Measurements from ENCODE around the gene HMOX2. TPM values are rescaled to one million over a fixed set of nuclear protein-coding genes. Genes with fewer than 3 reads are reported as not detected.
A peak's percentile ranks its signal among the peaks of the same experiment; 100 is the strongest.

HMOX2 gene
- total and polyA plus RNA-seq, 5 donors from 2014 or later = 41.2 to 145 (median 125) TPM

- peak overlapping the region; percentile 59 for H3K4me3 ChIP-seq (ENCODE audit: low read depth, low read length)
- Mint-ChIP-seq H3K27me3 (no peaks in the 10 kb centered on the region), H3K9me3 (no peaks in the 10 kb centered on the region), H3K27ac (peak overlapping the region; percentile 83 to 96 (median 95)), H3K4me3 (peak overlapping the region; percentile 42 to 85 (median 82)), H3K36me3 (peaks cover 17% of the 10 kb centered on the region), H3K4me1 (peaks cover 13 to 63% (median 38%) of the 10 kb centered on the region in 4 donors)
- ATAC-seq (ENCODE audit: low read depth in 2 of 2) = peak; percentile 73 to 79
- peaks cover 21% of the 10 kb centered on the region for H3K4me1 ChIP-seq (ENCODE audit: control insufficient read depth, insufficient read depth, low read length, poor library complexity, severe bottlenecking)
- peaks cover 3% of the 10 kb centered on the region for H3K36me3 ChIP-seq (ENCODE audit: control insufficient read depth, insufficient read depth, low read length)
- no peaks in the 10 kb centered on the region for H3K9me3 ChIP-seq (ENCODE audit: control insufficient read depth in 2 of 2, low read length in 2 of 2)
- H3K27me3 ChIP-seq (ENCODE audit: control insufficient read depth, insufficient read depth, low read length) = no peaks in the 10 kb centered on the region
- DNase-seq = peak in 2 of 3 donors; percentile 47 to 71
- H3K27ac ChIP-seq (ENCODE audit: insufficient read depth, low read length, poor library complexity, severe bottlenecking) = peak overlapping the region; percentile 38
Observed at GRCh38 chr16:4529085-4530060, 53.2 kb downstream of the HMOX2 start.

- no peak overlapping the region for H3K4me3 ChIP-seq (ENCODE audit: low read depth, low read length)
- no peak overlapping the region for H3K27ac ChIP-seq (ENCODE audit: insufficient read depth, low read length, poor library complexity, severe bottlenecking)
- DNase-seq = no peak
- ATAC-seq (ENCODE audit: low read depth in 2 of 2) = no peak
- no peaks in the 10 kb centered on the region for H3K27me3 ChIP-seq (ENCODE audit: control insufficient read depth, insufficient read depth, low read length)
- peak overlapping the region; percentile 5 to 90 (median 69) for H3K27ac Mint-ChIP-seq
- H3K27me3 Mint-ChIP-seq = no peaks in the 10 kb centered on the region
- peaks cover 21% of the 10 kb centered on the region for H3K36me3 Mint-ChIP-seq
- peaks cover 32% of the 10 kb centered on the region for H3K4me1 ChIP-seq (ENCODE audit: control insufficient read depth, insufficient read depth, low read length, poor library complexity, severe bottlenecking)
- H3K36me3 ChIP-seq (ENCODE audit: control insufficient read depth, insufficient read depth, low read length) = peaks cover 3% of the 10 kb centered on the region
- H3K4me1 Mint-ChIP-seq = peaks cover 20 to 77% (median 50%) of the 10 kb centered on the region in 4 donors
- H3K9me3 Mint-ChIP-seq = no peaks in the 10 kb centered on the region
- H3K4me3 Mint-ChIP-seq = peak overlapping the region in 2 of 4 donors; percentile 24 to 67
- H3K9me3 ChIP-seq (ENCODE audit: control insufficient read depth in 2 of 2, low read length in 2 of 2) = no peaks in the 10 kb centered on the region
Observed at GRCh38 chr16:4531811-4532210, 55.6 kb downstream of the HMOX2 start.

GRCh38 chr16:4532238-4532637, 56.0 kb downstream of the HMOX2 start:
- peaks cover 35% of the 10 kb centered on the region for H3K4me1 ChIP-seq (ENCODE audit: control insufficient read depth, insufficient read depth, low read length, poor library complexity, severe bottlenecking)
- peaks cover 3% of the 10 kb centered on the region for H3K36me3 ChIP-seq (ENCODE audit: control insufficient read depth, insufficient read depth, low read length)
- H3K27ac ChIP-seq (ENCODE audit: insufficient read depth, low read length, poor library complexity, severe bottlenecking) = no peak overlapping the region
- no peaks in the 10 kb centered on the region for H3K27me3 ChIP-seq (ENCODE audit: control insufficient read depth, insufficient read depth, low read length)
- no peaks in the 10 kb centered on the region for H3K9me3 Mint-ChIP-seq
- H3K9me3 ChIP-seq (ENCODE audit: control insufficient read depth in 2 of 2, low read length in 2 of 2) = no peaks in the 10 kb centered on the region
- DNase-seq = no peak
- peaks cover 21% of the 10 kb centered on the region for H3K36me3 Mint-ChIP-seq
- no peak overlapping the region for H3K4me3 ChIP-seq (ENCODE audit: low read depth, low read length)
- H3K4me3 Mint-ChIP-seq = peak overlapping the region in 2 of 4 donors; percentile 24 to 67
- H3K4me1 Mint-ChIP-seq = peaks cover 24 to 79% (median 53%) of the 10 kb centered on the region in 4 donors
- no peak for ATAC-seq (ENCODE audit: low read depth in 2 of 2)
- no peaks in the 10 kb centered on the region for H3K27me3 Mint-ChIP-seq
- peak overlapping the region; percentile 32 to 90 (median 39) for H3K27ac Mint-ChIP-seq

GRCh38 chr16:4533490-4533889, 57.3 kb downstream of the HMOX2 start:
- H3K27ac Mint-ChIP-seq = peak overlapping the region in 2 of 3 donors; percentile 87 to 90
- H3K4me3 Mint-ChIP-seq = no peak overlapping the region
- H3K9me3 Mint-ChIP-seq = no peaks in the 10 kb centered on the region
- Histone ChIP-seq H3K27me3 (ENCODE audit: control insufficient read depth, insufficient read depth, low read length) (no peaks in the 10 kb centered on the region), H3K4me3 (ENCODE audit: low read depth, low read length) (no peak overlapping the region), H3K9me3 (ENCODE audit: control insufficient read depth in 2 of 2, low read length in 2 of 2) (no peaks in the 10 kb centered on the region), H3K27ac (ENCODE audit: insufficient read depth, low read length, poor library complexity, severe bottlenecking) (no peak overlapping the region), H3K4me1 (ENCODE audit: control insufficient read depth, insufficient read depth, low read length, poor library complexity, severe bottlenecking) (peaks cover 42% of the 10 kb centered on the region), H3K36me3 (ENCODE audit: control insufficient read depth, insufficient read depth, low read length) (peaks cover 3% of the 10 kb centered on the region)
- DNase-seq (no peak), ATAC-seq (ENCODE audit: low read depth in 2 of 2) (no peak)
- H3K4me1 Mint-ChIP-seq = peaks cover 21 to 71% (median 47%) of the 10 kb centered on the region in 4 donors
- H3K27me3 Mint-ChIP-seq = no peaks in the 10 kb centered on the region
- H3K36me3 Mint-ChIP-seq = peaks cover 18% of the 10 kb centered on the region

- H3K36me3 Mint-ChIP-seq = peaks cover 17% of the 10 kb centered on the region
- no peaks in the 10 kb centered on the region for H3K27me3 Mint-ChIP-seq
- peak in 1 of 2 donors; percentile 21 for ATAC-seq (ENCODE audit: low read depth in 2 of 2)
- H3K4me3 Mint-ChIP-seq = peak overlapping the region in 2 of 4 donors; percentile 78 to 80
- H3K9me3 Mint-ChIP-seq = no peaks in the 10 kb centered on the region
- Histone ChIP-seq H3K27ac (ENCODE audit: insufficient read depth, low read length, poor library complexity, severe bottlenecking) (peak overlapping the region; percentile 45), H3K9me3 (ENCODE audit: control insufficient read depth in 2 of 2, low read length in 2 of 2) (peaks cover 0 to 5% of the 10 kb centered on the region in 2 experiments), H3K36me3 (ENCODE audit: control insufficient read depth, insufficient read depth, low read length) (peaks cover 3% of the 10 kb centered on the region), H3K27me3 (ENCODE audit: control insufficient read depth, insufficient read depth, low read length) (no peaks in the 10 kb centered on the region), H3K4me3 (ENCODE audit: low read depth, low read length) (no peak overlapping the region), H3K4me1 (ENCODE audit: control insufficient read depth, insufficient read depth, low read length, poor library complexity, severe bottlenecking) (peaks cover 41% of the 10 kb centered on the region)
- peaks cover 19 to 70% (median 43%) of the 10 kb centered on the region in 4 donors for H3K4me1 Mint-ChIP-seq
- DNase-seq = peak in 2 of 3 donors; percentile 30 to 52
- peak overlapping the region; percentile 55 to 96 (median 90) for H3K27ac Mint-ChIP-seq
Observed at GRCh38 chr16:4534151-4534790, 58.1 kb downstream of the HMOX2 start.

GRCh38 chr16:4535627-4536108, 59.5 kb downstream of the HMOX2 start:
- peaks cover 0 to 4% (median 0%) of the 10 kb centered on the region in 7 donors for H3K9me3 Mint-ChIP-seq
- peak overlapping the region; percentile 62 to 92 (median 90) for H3K27ac Mint-ChIP-seq
- peak overlapping the region; percentile 15 for H3K27ac ChIP-seq (ENCODE audit: insufficient read depth, low read length, poor library complexity, severe bottlenecking)
- peaks cover 2 to 6% of the 10 kb centered on the region in 2 experiments for H3K9me3 ChIP-seq (ENCODE audit: control insufficient read depth in 2 of 2, low read length in 2 of 2)
- H3K4me3 Mint-ChIP-seq = peak overlapping the region; percentile 52 to 89 (median 74)
- no peaks in the 10 kb centered on the region for H3K27me3 ChIP-seq (ENCODE audit: control insufficient read depth, insufficient read depth, low read length)
- DNase-seq (no peak), ATAC-seq (ENCODE audit: low read depth in 2 of 2) (no peak)
- H3K27me3 Mint-ChIP-seq = no peaks in the 10 kb centered on the region
- H3K4me1 ChIP-seq (ENCODE audit: control insufficient read depth, insufficient read depth, low read length, poor library complexity, severe bottlenecking) = peaks cover 30% of the 10 kb centered on the region
- peaks cover 14 to 60% (median 32%) of the 10 kb centered on the region in 4 donors for H3K4me1 Mint-ChIP-seq
- peaks cover 13% of the 10 kb centered on the region for H3K36me3 Mint-ChIP-seq
- no peak overlapping the region for H3K4me3 ChIP-seq (ENCODE audit: low read depth, low read length)
- H3K36me3 ChIP-seq (ENCODE audit: control insufficient read depth, insufficient read depth, low read length) = peaks cover 3% of the 10 kb centered on the region

- H3K4me1 Mint-ChIP-seq = peaks cover 17 to 57% (median 32%) of the 10 kb centered on the region in 4 donors
- DNase-seq = no peak
Observed at GRCh38 chr16:4536391-4537106, 60.4 kb downstream of the HMOX2 start.

More at GRCh38 chr16:4536391-4537106, 60.4 kb downstream of the HMOX2 start:
- no peaks in the 10 kb centered on the region for H3K27me3 ChIP-seq (ENCODE audit: control insufficient read depth, insufficient read depth, low read length)
- Mint-ChIP-seq H3K27ac (peak overlapping the region; percentile 68 to 90 (median 82)), H3K36me3 (peaks cover 13% of the 10 kb centered on the region), H3K9me3 (peaks cover 0 to 4% (median 0%) of the 10 kb centered on the region in 7 donors), H3K27me3 (no peaks in the 10 kb centered on the region), H3K4me3 (peak overlapping the region; percentile 83 to 89 (median 85))
- ATAC-seq (ENCODE audit: low read depth in 2 of 2) = no peak
- H3K36me3 ChIP-seq (ENCODE audit: control insufficient read depth, insufficient read depth, low read length) = peaks cover 3% of the 10 kb centered on the region
- H3K4me1 ChIP-seq (ENCODE audit: control insufficient read depth, insufficient read depth, low read length, poor library complexity, severe bottlenecking) = peaks cover 30% of the 10 kb centered on the region
- H3K27ac ChIP-seq (ENCODE audit: insufficient read depth, low read length, poor library complexity, severe bottlenecking) = peak overlapping the region; percentile 15
- H3K4me3 ChIP-seq (ENCODE audit: low read depth, low read length) = no peak overlapping the region
- H3K9me3 ChIP-seq (ENCODE audit: control insufficient read depth in 2 of 2, low read length in 2 of 2) = peaks cover 2 to 6% of the 10 kb centered on the region in 2 experiments
